IPS-18a (cell line): ENCODE measurements around the gene NRIP2.
A peak's percentile ranks its signal among the peaks of the same experiment; 100 is the strongest.

ENCODE experiments used
- H3K27ac ChIP-seq: one replicate; pipeline ENCODE4 v1.5.1; 2013; ENCODE audit warnings: low read length
- H3K27me3 ChIP-seq: one replicate; pipeline ENCODE4 v1.6.1; 2013; ENCODE audit warnings: mild to moderate bottlenecking, low read length; ENCODE audit not compliant: control insufficient read depth, insufficient read depth
- H3K36me3 ChIP-seq: one replicate; pipeline ENCODE4 v1.6.1; 2013; ENCODE audit warnings: low read depth, low read length; ENCODE audit not compliant: control insufficient read depth
- H3K4me1 ChIP-seq: one replicate; pipeline ENCODE4 v1.6.1; 2013; ENCODE audit warnings: low read depth, low read length; ENCODE audit not compliant: control insufficient read depth
- H3K4me3 ChIP-seq: one replicate; pipeline ENCODE4 v1.5.1; 2013; ENCODE audit warnings: low read length
- H3K9ac ChIP-seq: one replicate; pipeline ENCODE4 v1.6.1; 2013; ENCODE audit warnings: mild to moderate bottlenecking, low read length, moderate library complexity
- H3K9me3 ChIP-seq: one replicate; pipeline ENCODE4 v1.6.1; 2013; ENCODE audit warnings: low read depth, low read length; ENCODE audit not compliant: control insufficient read depth

Gene NRIP2

DNA sequence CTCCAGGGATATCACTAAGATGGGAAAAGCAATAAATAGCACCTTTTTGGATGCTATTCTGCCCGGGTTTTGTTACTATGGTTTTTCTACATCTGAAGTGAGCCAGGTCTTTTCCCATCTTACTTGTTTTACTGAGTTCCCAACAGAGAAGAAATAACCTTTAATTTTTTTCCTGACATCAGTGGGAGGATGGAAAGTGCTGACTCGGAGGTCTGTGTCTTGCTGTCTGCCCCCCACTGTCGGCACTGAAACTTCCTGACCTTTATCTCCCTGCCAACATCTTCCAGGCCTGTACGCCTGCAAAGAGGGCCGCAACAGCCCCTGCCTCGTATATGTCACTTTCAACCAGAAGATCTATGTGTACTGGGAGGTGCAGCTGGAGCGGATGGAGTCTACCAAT is 11.4 kb downstream of the NRIP2 start:
- Histone ChIP-seq H3K4me3 (no peak overlapping the region), H3K9me3 (no peaks in the 10 kb centered on the region), H3K9ac (no peak overlapping the region)

DNA sequence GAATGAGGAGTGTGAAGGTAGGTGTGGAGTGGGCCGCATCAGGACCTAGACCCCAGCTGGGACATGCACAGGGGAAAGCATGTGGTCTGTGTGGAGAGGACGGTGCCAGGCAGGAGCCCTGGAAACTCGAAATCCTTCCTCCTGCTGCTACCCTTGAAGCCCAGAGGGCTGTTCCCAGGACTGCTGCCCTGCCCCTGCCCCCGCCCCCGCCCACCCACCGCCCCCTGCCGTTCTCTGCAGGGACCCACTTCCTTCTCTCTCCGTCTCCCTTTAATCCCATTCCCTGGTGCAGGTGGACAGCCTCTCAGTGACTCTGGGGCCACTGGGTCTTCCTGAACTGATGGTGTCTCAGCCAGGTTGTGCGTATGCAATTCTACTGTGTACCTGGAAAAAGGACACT is 14.4 kb downstream of the NRIP2 start:
- Histone ChIP-seq H3K9ac (no peak overlapping the region), H3K36me3 (peaks cover 45% of the 10 kb centered on the region), H3K4me3 (no peak overlapping the region), H3K27ac (no peak overlapping the region), H3K4me1 (peaks cover 3% of the 10 kb centered on the region), H3K27me3 (no peaks in the 10 kb centered on the region), H3K9me3 (no peaks in the 10 kb centered on the region)

More for the DNA sequence above, 11.4 kb downstream of the NRIP2 start:
- Histone ChIP-seq H3K4me1 (peaks cover 18% of the 10 kb centered on the region), H3K27me3 (no peaks in the 10 kb centered on the region), H3K36me3 (peaks cover 51% of the 10 kb centered on the region), H3K27ac (no peak overlapping the region)

DNA sequence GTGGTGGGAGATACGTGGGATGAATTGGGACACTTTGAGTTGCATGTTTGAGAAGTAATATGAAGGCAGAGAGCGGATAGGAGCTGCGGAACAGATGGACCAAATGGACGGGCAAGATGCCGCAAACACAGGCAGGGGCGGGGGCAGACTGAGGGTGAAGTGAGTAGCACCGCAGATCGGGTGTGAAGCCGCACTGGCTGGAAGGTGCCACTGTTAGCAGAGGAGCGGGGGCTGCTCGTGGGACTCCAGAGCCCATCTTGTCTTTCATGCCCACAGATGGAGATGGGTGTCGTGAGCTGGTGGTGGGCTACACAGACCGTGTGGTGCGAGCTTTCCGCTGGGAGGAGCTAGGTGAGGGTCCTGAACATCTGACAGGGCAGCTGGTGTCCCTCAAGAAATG is 15.0 kb downstream of the NRIP2 start:
- no peak overlapping the region for H3K4me3 ChIP-seq
- H3K4me1 ChIP-seq: peaks cover 2% of the 10 kb centered on the region
- H3K9me3 ChIP-seq: no peaks in the 10 kb centered on the region
- H3K27ac ChIP-seq: no peak overlapping the region
- peaks cover 45% of the 10 kb centered on the region for H3K36me3 ChIP-seq
- no peaks in the 10 kb centered on the region for H3K27me3 ChIP-seq
- no peak overlapping the region for H3K9ac ChIP-seq

DNA sequence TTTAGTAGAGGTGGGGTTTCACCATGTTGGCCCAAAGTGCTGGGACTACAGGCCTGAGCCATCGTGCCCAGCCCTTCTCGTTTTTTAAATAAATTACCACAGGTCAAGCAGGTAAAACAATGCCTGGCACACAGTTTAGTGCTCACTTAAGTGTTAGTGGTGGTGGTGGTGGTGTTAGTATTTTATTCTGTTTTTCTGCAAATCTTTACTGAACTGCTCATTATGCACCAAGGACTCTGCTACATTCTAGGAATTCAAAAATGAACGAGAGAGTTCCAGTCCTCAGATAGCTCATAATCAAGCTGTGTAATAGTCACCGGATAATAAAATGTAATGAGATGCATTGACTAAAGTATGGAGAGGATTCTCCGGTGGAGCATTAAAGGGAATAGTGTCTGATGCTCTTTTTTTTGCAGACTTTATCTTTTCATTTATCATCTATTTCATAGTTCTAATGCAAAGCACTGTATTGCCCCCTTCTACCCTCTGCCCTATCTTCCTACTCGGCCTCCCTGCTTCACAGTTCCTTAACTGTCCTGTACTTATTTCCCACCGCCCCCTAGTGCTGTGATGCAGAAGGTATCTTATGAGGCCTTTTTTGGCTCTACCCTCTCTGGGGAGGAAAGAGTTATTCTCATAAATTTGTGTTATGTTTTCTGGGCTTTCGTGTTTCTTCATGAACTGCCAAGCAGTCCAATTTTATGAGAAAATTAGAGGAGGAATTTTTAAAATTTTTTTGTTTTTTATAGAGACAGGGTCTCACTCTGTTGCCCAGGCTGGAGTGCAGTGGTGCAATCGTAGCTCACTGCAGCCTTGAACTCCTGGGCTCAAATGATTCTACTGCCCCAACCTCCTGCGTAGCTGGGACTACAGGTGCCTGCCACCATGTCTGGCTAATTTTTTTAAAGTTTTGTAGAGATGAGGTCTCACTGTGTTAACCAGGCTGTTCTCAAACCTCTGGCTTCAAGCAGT is 21.3 kb downstream of the NRIP2 start:
- Histone ChIP-seq H3K9ac (peak overlapping the region; percentile 93), H3K27me3 (no peaks in the 10 kb centered on the region), H3K9me3 (no peaks in the 10 kb centered on the region), H3K4me1 (peaks cover 7% of the 10 kb centered on the region), H3K36me3 (peaks cover 12% of the 10 kb centered on the region), H3K4me3 (peak overlapping the region; percentile 88), H3K27ac (peak overlapping the region; percentile 93)

DNA sequence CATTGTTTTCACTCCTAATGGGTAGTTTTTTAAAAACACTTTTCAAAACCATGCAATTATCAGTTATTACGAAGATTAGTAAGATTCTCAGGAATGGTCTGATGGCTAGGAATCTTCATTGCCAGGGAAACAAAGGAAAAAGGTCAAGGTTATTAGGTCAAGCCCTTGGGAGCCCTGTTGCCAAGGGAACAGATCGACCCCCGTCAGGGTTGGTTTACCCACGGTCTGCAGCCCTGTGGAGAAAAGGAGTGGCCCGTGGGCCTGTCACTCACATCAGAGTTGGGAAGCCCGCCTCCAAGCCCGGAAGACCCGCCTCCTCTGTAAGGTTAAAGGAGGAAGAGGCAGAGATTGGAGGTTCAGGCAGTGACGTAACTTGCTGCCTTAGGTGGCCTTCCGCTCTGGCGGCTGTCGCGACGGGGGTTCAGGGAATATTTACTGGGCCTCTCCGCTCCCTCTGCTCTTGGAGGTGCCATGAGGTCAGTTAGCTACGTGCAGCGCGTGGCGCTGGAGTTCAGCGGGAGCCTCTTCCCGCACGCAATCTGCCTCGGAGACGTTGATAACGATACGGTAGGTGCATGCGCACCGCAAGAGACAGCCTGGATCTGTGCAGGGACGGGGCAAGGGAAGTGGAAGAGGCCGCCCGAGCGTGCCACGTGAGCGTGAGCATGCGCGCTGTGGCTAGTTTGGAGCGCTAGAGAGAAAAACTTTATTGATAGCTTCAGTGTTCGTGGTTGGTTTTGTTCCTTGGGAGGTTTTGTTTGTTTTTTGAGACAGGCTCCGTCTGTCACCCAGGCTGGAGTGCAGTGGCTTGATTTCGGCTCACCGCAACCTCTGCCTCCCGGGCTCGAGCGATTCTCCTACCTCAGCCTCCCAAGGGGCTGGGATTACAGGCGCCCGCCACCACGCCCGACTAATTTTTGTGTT is 22.3 kb downstream of the NRIP2 start, which contains the start of gene ITFG2:
TSS of gene ITFG2 (plus strand) at position 379 of the 924 bp plus-strand sequence. CDS start at position 472, 93 bp downstream.
- Histone ChIP-seq H3K4me3 (peak within 1 kb of the TSS; percentile 88), H3K9me3 (no peaks in the 10 kb centered on the region), H3K9ac (peak within 1 kb of the TSS; percentile 93), H3K4me1 (peaks cover 7% of the 10 kb centered on the region), H3K27me3 (no peaks in the 10 kb centered on the region), H3K27ac (peak within 1 kb of the TSS; percentile 93), H3K36me3 (peaks cover 3% of the 10 kb centered on the region)

DNA sequence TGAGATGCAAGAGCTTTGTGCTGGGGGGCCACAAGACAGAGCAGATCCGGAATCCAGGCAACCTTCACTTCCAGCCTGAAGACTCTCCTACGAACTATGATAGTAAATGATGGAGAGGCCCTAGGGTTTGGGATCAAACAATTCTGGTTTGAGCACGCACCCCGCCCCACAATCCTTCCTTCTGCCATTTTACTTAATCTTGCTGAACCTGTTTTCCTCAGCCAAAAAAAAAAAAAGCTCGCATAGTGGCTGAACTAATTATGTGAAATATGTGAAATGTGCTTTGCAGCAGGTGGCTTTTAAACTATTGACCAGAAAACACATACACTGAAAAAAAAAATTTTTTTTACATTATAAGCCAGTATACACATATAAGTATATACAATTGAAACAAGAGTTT is 23.0 kb downstream of the NRIP2 start:
- H3K4me3 ChIP-seq: peak overlapping the region; percentile 6
- H3K9ac ChIP-seq: no peak overlapping the region
- H3K27me3 ChIP-seq: no peaks in the 10 kb centered on the region
- H3K36me3 ChIP-seq: no peaks in the 10 kb centered on the region
- H3K27ac ChIP-seq: no peak overlapping the region
- peaks cover 7% of the 10 kb centered on the region for H3K4me1 ChIP-seq
- no peaks in the 10 kb centered on the region for H3K9me3 ChIP-seq

DNA sequence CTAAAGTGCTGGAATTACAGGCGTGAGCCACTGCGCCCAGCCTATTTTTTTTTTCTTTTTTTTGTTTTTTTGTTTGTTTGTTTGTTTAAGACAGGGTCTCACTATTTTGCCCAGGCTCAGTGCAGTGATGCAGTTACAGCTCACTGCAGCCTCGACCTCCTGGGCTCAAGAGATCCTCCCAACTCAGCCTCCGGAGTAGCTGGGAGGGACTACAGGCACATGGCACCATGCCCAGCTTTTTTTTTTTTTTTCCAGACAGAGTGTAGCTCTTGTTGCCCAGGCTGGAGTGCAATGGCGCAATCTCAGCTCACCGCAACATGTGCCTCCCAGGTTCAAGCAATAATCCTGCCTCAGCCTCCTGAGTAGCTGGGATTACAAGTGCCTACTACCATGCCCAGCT is 28.1 kb downstream of the NRIP2 start:
- Histone ChIP-seq H3K36me3 (peaks cover 43% of the 10 kb centered on the region), H3K4me1 (peaks cover 3% of the 10 kb centered on the region), H3K27me3 (no peaks in the 10 kb centered on the region), H3K27ac (no peak overlapping the region), H3K9me3 (no peaks in the 10 kb centered on the region), H3K4me3 (no peak overlapping the region), H3K9ac (no peak overlapping the region)

DNA sequence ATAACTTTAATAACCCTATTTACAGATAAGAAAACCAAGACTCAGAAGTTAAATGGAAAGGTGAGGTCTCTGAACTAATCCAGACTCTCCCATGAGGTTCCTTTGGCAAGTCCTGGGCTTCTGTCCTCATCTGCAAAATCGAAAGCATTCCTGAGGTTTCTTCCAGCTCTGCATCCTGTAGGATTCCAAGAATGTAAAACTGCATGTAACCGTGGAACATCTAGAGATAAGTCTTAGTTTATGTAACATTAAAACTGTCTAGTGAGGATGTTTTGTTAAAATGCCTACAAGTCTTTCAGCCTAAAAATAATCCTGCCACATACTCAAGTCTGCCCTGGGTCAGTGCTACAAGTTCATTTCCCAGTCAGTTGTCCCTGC is 29.7 kb downstream of the NRIP2 start:
- H3K36me3 ChIP-seq: peaks cover 59% of the 10 kb centered on the region
- H3K4me1 ChIP-seq: no peaks in the 10 kb centered on the region
- no peaks in the 10 kb centered on the region for H3K9me3 ChIP-seq
- H3K27me3 ChIP-seq: no peaks in the 10 kb centered on the region
- no peak overlapping the region for H3K9ac ChIP-seq
- no peak overlapping the region for H3K4me3 ChIP-seq
- H3K27ac ChIP-seq: no peak overlapping the region

DNA sequence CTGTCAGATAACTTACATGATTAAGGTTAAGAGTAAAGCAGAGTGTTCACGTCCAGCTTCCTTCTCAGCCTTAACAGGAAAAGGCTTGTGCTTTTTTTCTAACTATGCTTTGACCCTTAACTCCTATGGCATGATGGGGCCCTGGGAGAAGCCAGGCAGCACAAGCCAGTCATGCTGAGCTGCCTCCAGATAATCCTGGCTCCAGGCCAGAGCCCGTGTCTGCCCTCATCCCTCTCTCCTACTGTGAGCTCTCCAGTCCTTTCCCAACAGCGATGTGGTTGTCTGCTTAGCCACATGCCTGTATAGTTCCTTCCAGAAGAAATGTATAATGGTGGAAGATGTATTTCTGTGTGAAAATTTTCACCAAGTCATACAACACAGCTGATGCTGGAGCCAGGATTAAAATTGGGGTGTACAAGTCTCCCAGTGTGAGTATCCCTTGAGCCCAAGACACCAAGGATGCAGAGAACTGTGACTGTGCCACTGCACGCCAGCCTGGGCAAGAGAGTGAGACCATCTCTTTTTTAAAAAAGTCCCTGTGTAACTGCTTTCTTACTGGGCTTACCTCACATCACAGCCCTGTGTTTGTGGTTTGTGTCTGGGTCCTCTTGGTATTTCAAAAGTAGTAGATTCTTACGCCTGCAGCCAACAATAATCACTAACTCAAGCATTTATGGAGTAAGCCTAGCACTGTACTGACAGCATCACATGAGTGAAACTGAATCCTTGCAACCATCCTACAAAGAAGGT is 30.3 kb downstream of the NRIP2 start:
- no peaks in the 10 kb centered on the region for H3K9me3 ChIP-seq
- no peaks in the 10 kb centered on the region for H3K27me3 ChIP-seq
- H3K27ac ChIP-seq: no peak overlapping the region
- H3K4me3 ChIP-seq: no peak overlapping the region
- no peak overlapping the region for H3K9ac ChIP-seq
- no peaks in the 10 kb centered on the region for H3K4me1 ChIP-seq
- H3K36me3 ChIP-seq: peaks cover 65% of the 10 kb centered on the region

DNA sequence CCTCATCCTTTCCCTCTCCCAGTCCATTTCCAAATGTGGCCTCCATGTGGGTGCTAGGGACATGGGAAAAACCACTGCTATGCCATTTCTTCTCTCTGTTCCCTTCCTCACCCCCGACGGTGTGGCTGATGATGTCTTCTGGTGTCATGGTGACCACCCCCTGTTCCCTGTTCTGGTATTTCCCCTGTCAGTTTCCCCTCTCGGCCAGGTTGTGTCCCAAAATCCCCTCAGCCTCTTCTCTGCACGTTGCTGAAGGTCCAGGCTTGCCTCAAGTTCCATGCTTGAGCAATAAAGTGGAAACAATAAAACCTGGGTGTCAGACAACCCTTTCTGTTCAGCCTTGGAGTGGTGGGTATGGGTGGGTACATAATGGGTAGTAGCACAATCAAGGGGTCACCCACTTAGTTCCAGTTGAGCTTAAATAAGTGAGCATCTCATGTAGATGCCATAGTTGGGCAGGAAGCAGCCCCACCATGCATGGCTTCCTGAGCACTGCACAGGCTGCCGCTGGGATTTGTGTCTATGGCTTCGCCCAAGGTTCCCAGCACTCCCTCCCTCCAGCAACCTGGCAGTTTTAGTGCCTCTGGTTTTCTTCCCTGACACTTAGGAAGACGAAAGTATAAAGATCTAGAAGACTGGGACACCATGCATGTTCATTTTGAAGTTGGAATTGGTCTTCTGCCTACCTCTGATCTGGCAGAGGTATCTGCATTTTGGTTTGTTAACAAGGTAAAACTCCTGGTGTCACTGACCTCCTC is 31.0 kb downstream of the NRIP2 start:
- H3K4me1 ChIP-seq: no peaks in the 10 kb centered on the region
- H3K4me3 ChIP-seq: no peak overlapping the region
- H3K27me3 ChIP-seq: no peaks in the 10 kb centered on the region
- H3K36me3 ChIP-seq: peaks cover 72% of the 10 kb centered on the region
- no peak overlapping the region for H3K9ac ChIP-seq
- H3K9me3 ChIP-seq: no peaks in the 10 kb centered on the region
- H3K27ac ChIP-seq: no peak overlapping the region
